Osteocyte (in vitro differentiated cells): ENCODE results near the gene DNAJB9. TPM values are rescaled to one million over a fixed set of nuclear protein-coding genes. Genes with fewer than 3 reads are reported as not detected.

Source experiments
- DNase-seq: peaks from one replicate; pipeline ENCODE4 v3.0.0; 2021; ENCODE audit warnings: mixed read lengths; ENCODE audit not compliant: unreplicated experiment; ENCODE audit errors: extremely low spot score
- H3K27ac Mint-ChIP-seq: one replicate; pipeline ENCODE4 v1.8.0; 2021; ENCODE audit warnings: mild to moderate bottlenecking, mixed read lengths; ENCODE audit not compliant: unreplicated experiment
- H3K27me3 Mint-ChIP-seq: one replicate; pipeline ENCODE4 v1.8.0; 2021; ENCODE audit warnings: mixed read lengths; ENCODE audit not compliant: unreplicated experiment
- H3K36me3 Mint-ChIP-seq: one replicate; pipeline ENCODE4 v1.8.0; 2021; ENCODE audit warnings: mixed read lengths; ENCODE audit not compliant: unreplicated experiment
- H3K4me1 Mint-ChIP-seq: one replicate; pipeline ENCODE4 v1.8.0; 2021; ENCODE audit warnings: mixed read lengths; ENCODE audit not compliant: unreplicated experiment
- H3K4me3 Mint-ChIP-seq: one replicate; pipeline ENCODE4 v1.8.0; 2021; ENCODE audit warnings: mild to moderate bottlenecking, moderate library complexity, mixed read lengths; ENCODE audit not compliant: unreplicated experiment
- H3K9me3 Mint-ChIP-seq: one replicate; pipeline ENCODE4 v1.8.0; 2021; ENCODE audit warnings: mixed read lengths; ENCODE audit not compliant: unreplicated experiment
- CTCF ChIP-seq: fragments of 200-600 bp; sonication (generic); IDR thresholded peaks from 2 replicates; pipeline ENCODE4 v1.5.0; 2021; ENCODE audit warnings: antibody characterized with exemption, mild to moderate bottlenecking, moderate library complexity
- total RNA-seq: library from RNA; stranded (reverse); gene quantifications from 2 replicates; pipeline ENCODE4 v1.2.1, GENCODE V29; 2021

The DNAJB9 gene
- total RNA-seq, 1 donor from 2014 or later = 20.5 TPM

DNA sequence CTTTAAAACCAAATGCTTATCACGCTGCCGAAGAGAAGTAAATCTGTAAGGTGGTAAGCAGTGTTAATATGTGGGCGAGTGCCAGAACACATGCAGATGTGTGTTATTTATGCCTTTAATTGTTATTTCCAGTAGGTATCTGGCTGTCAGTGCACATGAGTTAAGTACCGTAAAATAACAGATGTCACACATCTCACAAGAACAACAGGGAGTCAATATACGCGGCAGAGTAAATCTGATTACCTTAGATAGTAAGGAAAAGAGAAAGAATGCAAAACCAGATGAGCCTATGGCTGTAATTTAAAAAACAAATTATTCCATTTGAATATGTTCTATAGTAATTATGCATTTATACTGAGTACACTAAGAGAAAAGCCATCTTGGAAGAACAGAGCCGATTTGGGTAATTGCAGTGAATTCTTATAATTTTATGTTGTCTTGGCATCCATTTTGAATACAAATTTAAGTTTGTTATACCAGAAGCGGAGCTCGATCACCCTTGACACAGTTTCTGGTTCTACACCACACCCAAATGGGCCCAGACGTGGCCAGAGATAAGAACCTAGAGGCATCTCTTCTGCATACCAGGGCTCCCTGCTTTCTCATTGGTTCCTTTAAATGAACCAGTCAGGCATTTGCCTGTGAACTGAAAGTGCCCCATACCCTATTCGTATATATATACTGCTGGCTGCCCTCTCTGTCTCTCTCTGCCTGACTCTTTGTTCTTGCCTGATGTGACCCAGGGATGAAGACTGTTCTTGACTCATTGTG is 34.8 kb downstream of the DNAJB9 start:
- no peak for TF ChIP-seq CTCF
- H3K27me3 Mint-ChIP-seq = peaks cover 55% of the 10 kb centered on the region

GRCh38 chr7:108605559-108606201 is 36.0 kb downstream of the DNAJB9 start:
- H3K9me3 Mint-ChIP-seq = no peaks in the 10 kb centered on the region
- peaks cover 44% of the 10 kb centered on the region for H3K27me3 Mint-ChIP-seq

More for the DNA sequence above, 34.8 kb downstream of the DNAJB9 start:
- H3K9me3 Mint-ChIP-seq = no peaks in the 10 kb centered on the region
- H3K36me3 Mint-ChIP-seq = no peaks in the 10 kb centered on the region
- DNase-seq = no peak
- H3K4me1 Mint-ChIP-seq = no peaks in the 10 kb centered on the region
- H3K4me3 Mint-ChIP-seq = no peak overlapping the region
- no peak overlapping the region for H3K27ac Mint-ChIP-seq

DNA sequence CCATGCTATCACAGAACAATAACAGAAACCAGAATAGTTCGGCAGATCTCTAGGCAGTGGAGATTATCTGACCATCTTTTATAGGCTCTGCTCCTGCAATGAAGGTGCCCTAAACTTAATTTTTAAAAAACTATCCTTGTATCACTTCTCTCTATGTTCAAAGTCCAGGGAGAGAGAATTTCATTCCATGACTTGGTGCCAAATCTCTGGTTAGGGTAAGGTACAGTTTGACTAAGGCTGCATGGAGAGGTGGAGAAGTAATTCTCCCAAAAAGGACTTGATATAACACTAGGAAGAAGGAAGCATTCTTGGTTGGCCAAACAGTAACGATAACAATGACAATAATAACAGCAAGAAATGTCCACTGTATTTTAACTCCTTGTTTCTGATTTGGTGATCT is 40.0 kb downstream of the DNAJB9 start:
- no peaks in the 10 kb centered on the region for H3K4me1 Mint-ChIP-seq
- peaks cover 50% of the 10 kb centered on the region for H3K27me3 Mint-ChIP-seq
- H3K4me3 Mint-ChIP-seq = no peak overlapping the region
- no peak for TF ChIP-seq CTCF
- DNase-seq = no peak
- H3K9me3 Mint-ChIP-seq = no peaks in the 10 kb centered on the region
- no peaks in the 10 kb centered on the region for H3K36me3 Mint-ChIP-seq
- H3K27ac Mint-ChIP-seq = no peak overlapping the region

More at GRCh38 chr7:108605559-108606201, 36.0 kb downstream of the DNAJB9 start:
- no peaks in the 10 kb centered on the region for H3K36me3 Mint-ChIP-seq
- no peak for DNase-seq
- H3K27ac Mint-ChIP-seq = no peak overlapping the region
- H3K4me1 Mint-ChIP-seq = no peaks in the 10 kb centered on the region
- TF ChIP-seq CTCF = no peak
- H3K4me3 Mint-ChIP-seq = no peak overlapping the region

DNA sequence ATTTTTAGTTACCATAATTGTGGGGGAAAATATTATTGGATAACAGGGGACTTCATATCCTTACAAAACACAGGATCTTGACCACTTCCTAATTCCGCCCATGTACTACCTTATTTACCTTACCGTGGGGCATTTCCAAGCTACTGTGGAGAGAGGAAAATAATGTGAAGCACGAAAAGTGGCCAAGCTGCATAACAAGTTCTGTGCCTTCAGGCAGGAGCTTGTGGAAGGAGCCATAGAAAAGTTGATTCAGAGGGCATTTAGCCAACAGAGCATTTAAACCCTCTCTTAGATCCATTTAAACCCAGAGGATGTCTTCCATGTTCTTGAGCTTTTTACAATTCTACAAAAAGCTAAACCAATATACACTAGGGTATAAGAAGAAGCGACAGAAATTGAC is 41.6 kb downstream of the DNAJB9 start:
- no peaks in the 10 kb centered on the region for H3K9me3 Mint-ChIP-seq
- H3K27me3 Mint-ChIP-seq = peaks cover 40% of the 10 kb centered on the region
- no peaks in the 10 kb centered on the region for H3K36me3 Mint-ChIP-seq
- no peak for DNase-seq
- H3K4me3 Mint-ChIP-seq = no peak overlapping the region
- TF ChIP-seq CTCF = no peak
- H3K27ac Mint-ChIP-seq = no peak overlapping the region
- no peaks in the 10 kb centered on the region for H3K4me1 Mint-ChIP-seq

DNA sequence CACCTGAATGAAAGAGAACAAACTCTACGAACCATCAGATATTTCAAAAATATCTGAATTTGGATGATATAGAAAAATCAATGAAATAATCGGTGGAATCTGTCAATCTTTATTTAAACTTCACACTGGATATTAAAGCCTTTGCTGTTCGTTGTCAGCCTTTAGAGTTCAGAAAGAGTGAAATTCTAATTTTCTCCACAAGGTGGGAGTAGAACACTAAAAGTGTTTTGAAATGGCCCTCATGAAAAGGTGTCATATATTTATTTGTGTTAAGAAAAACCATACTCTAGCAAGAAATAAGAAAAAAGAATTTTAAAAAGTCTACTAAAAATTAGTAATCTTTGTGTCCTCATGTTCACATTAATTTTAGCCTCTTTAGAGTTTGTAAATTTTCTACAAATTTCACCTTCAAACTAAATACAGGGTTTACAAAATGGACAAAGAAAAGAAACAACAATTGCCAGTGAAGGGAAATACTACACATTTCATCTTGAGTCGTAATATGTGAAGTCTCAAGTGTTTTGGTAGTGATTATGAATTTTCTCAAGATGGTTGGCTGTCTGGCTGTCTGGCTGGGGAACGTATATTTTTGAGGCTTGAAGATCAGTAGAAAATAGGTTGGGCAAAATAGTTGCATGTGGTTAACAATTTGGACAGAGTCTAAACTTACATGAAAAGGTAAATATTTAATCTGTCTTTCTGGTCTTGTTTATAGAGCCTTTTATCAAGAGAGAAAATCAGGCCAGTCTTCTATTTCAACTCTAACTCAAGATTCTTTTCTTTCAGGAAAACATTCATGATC is 43.7 kb downstream of the DNAJB9 start:
- H3K9me3 Mint-ChIP-seq = no peaks in the 10 kb centered on the region
- TF ChIP-seq CTCF = peak; percentile 75
- no peak for DNase-seq
- H3K27ac Mint-ChIP-seq = no peak overlapping the region
- H3K4me1 Mint-ChIP-seq = no peaks in the 10 kb centered on the region
- H3K36me3 Mint-ChIP-seq = no peaks in the 10 kb centered on the region
- peaks cover 37% of the 10 kb centered on the region for H3K27me3 Mint-ChIP-seq
- no peak overlapping the region for H3K4me3 Mint-ChIP-seq
